A549 treated with dexamethasone at 1 μM for 4 hours (cell line): Measurements from ENCODE around the gene CCDC196. TPM values are rescaled to one million over a fixed set of nuclear protein-coding genes. Genes with fewer than 3 reads are reported as not detected.

Source experiments
- total RNA-seq: library from RNA; stranded (reverse); fragments of 200-300 nt; extraction: Qiagen RNA extraction; gene quantifications from 5 replicates; pipeline ENCODE4 v1.2.3, GENCODE V29; 2022

Gene CCDC196
- not detected in 5 replicates for total RNA-seq

DNA sequence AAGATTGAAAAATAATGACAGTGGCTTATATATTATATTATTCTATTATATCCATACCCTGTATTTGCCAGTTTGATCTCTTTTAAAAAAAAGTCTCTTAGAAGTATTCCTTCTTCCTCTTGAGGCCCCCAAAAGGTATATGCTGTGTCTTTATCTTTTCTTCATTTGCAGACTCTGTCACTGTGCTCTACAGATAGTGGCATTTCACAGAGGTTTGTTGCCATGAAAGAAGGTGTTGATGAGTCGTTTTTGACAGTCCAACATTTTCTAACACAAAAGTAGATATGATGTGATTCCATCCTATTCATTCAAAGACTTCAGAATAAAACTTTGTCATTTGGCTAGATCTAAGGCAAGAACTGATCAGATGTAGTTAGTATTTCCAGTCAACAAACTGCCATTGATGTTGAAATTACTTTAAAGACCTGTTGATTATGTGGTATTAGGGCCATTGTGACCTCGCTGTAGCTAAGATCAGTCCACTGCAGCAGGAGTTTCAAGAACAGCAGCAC lies at the start of gene CCDC196:
TSS of gene CCDC196 (plus strand) at position 462 of the 512 bp plus-strand sequence. CDS start 132 bp downstream, outside the sequence.

GRCh38 chr14:66507722-66508546 lies 21.8 kb downstream of the CCDC196 start, which contains the start of gene GPHN:
Gene GPHN, plus strand, starts transcription at chr14:66508147.

Other genes with a start within 250 kb of the CCDC196 start
- gene GPHN, start 21.8 kb downstream of the CCDC196 start, total RNA-seq = 11.1 to 14.7 TPM (median 12.6 TPM) in 5 replicates